ENCODE data around the gene OSBPL10.

- TF ChIP-seq CTCF (IDR thresholded peaks at IDR 0.05) = no peak
- TF ChIP-seq POLR2A (IDR thresholded peaks at IDR 0.05) = no peak
Measured at GRCh38 chr3:31634476-31634875, 346.6 kb downstream of the OSBPL10 start.
